HG03060 (cell line): ENCODE results near the gene MARK4.
"Not testable (repeated sequence)": the region's sequence is repeated elsewhere in the genome, so short reads cannot be mapped to it uniquely, and the experiment has no call there.

Experiments used
- ATAC-seq: cut with Tn5 transposase; IDR thresholded peaks from one replicate; pipeline ENCODE4 v1.9.1; 2021; ENCODE audit warnings: low read depth, moderate number of reproducible peaks; ENCODE audit not compliant: unreplicated experiment

Gene MARK4

GRCh38 chr19:45331411-45331810, 80.3 kb downstream of the MARK4 start:
- ATAC-seq, result no peak

GRCh38 chr19:45333609-45334303, 82.7 kb downstream of the MARK4 start:
- ATAC-seq, result no peak

- not testable (repeated sequence) for ATAC-seq
These were observed 83.8 kb downstream of the MARK4 start for GRCh38 chr19:45334881-45335280.

GRCh38 chr19:45336696-45337251, 85.7 kb downstream of the MARK4 start:
- ATAC-seq, result no peak

GRCh38 chr19:45339629-45340028, 88.6 kb downstream of the MARK4 start:
- ATAC-seq, result no peak

- ATAC-seq, result no peak
These were observed 89.3 kb downstream of the MARK4 start, which contains the start of gene KLC3 for GRCh38 chr19:45340232-45340898. KLC3 (plus strand) TSS chr19:45340750; CDS start chr19:45345542, 4,792 bp downstream.

- no peak for ATAC-seq
These were observed 89.9 kb downstream of the MARK4 start for GRCh38 chr19:45340899-45341453.

- ATAC-seq, result no peak
These were observed 91.8 kb downstream of the MARK4 start for GRCh38 chr19:45342911-45343310.

GRCh38 chr19:45344621-45345505, 93.8 kb downstream of the MARK4 start:
- ATAC-seq, result no peak

- no peak for ATAC-seq
These were observed 94.4 kb downstream of the MARK4 start for GRCh38 chr19:45345506-45345860.

- ATAC-seq, result no peak
These were observed 95.4 kb downstream of the MARK4 start for GRCh38 chr19:45346449-45346848.

- no peak for ATAC-seq
These were observed 96.7 kb downstream of the MARK4 start for GRCh38 chr19:45347570-45348366.

GRCh38 chr19:45348367-45349125, 97.5 kb downstream of the MARK4 start:
- no peak for ATAC-seq

GRCh38 chr19:45349126-45349415, 98.0 kb downstream of the MARK4 start:
- no peak for ATAC-seq

- no peak for ATAC-seq
These were observed 98.4 kb downstream of the MARK4 start for GRCh38 chr19:45349430-45349941.

GRCh38 chr19:45350477-45351058, 99.5 kb downstream of the MARK4 start:
- no peak for ATAC-seq

- ATAC-seq, result no peak
These were observed 100.4 kb downstream of the MARK4 start for GRCh38 chr19:45351401-45351952.

GRCh38 chr19:45352062-45352461, 101.0 kb downstream of the MARK4 start:
- ATAC-seq, result no peak
